ENCODE data around the gene RAB3GAP1.
"Not testable (repeated sequence)": the region's sequence is repeated elsewhere in the genome, so short reads cannot be mapped to it uniquely, and the experiment has no call there.

The RAB3GAP1 gene

DNA sequence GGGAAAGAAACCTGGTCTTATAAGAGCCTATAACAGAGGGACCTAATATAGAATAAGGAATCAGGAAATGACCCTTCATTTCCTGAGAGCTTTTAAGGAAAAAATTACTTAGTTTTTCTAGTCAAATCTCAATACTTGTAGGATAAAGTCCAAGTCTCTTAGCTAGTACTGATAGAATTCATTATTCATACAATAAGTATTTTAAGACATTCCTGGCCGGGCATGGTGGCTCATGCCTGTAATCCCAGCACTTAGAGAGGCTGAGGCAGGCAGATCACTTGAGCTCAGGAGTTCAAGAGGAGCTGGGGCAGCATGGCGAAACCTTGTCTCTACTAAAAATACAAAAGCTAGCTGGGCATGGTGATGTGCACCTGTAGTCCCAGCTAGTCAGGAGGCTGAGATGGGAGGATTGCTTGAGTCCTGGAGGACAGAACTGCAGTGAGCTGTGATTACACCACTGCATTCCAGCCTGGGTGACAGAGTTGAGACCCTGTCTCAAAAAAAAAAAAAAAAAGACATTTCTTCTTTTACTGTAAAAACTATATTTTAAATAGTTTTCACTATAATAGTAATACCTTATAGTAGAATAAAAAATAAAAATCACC lies 3.2 kb downstream of the RAB3GAP1 start:
- DNase-seq (ENCODE audit: low read depth in 2 of 2): no peak

- no peak for DNase-seq (ENCODE audit: low read depth in 2 of 2)
These were observed 4.7 kb downstream of the RAB3GAP1 start for GRCh38 chr2:135056790-135057189.

GRCh38 chr2:135059577-135059976 lies 7.5 kb downstream of the RAB3GAP1 start:
- DNase-seq (ENCODE audit: low read depth in 2 of 2): no peak

DNA sequence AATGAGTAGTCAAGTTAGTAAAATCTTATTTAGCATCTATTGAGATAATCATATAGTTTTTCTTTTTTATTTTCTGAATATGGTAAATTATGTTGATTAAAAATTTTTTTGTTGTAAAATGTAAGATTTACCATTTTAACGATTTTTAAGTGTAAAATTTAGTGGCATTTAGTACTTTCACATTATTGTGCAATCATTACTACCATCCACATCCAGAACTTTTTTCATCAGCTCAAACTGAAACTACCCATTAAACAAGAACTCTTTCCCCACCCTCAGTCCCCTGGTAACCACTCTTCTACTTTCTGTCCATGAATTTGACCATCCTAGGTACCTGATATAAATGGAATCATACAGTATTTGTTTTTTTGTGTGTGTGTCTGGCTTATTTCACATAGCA lies 11.1 kb downstream of the RAB3GAP1 start:
- DNase-seq (ENCODE audit: low read depth in 2 of 2): no peak

DNA sequence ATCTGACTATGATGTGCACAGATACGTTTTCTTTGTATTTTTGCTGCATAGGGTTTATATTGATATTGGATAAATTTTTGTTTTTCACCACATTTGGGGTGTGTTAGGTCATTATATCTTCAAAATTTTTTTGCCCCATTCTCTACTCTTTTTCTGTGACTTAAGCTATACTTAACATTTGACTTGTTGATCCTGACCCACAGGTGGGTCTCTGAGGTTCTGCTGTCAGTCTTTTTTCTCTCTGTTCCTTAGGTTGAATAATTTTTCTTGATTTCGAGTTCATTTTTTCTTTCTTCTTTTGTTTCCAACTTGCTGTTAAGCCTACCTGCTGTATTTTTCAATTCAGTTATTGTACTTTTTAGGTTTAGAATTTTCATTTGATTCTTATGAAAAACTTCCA lies 12.1 kb downstream of the RAB3GAP1 start:
- DNase-seq (ENCODE audit: low read depth in 2 of 2): no peak

GRCh38 chr2:135066710-135067109 lies 14.6 kb downstream of the RAB3GAP1 start:
- DNase-seq (ENCODE audit: low read depth in 2 of 2): no peak

DNA sequence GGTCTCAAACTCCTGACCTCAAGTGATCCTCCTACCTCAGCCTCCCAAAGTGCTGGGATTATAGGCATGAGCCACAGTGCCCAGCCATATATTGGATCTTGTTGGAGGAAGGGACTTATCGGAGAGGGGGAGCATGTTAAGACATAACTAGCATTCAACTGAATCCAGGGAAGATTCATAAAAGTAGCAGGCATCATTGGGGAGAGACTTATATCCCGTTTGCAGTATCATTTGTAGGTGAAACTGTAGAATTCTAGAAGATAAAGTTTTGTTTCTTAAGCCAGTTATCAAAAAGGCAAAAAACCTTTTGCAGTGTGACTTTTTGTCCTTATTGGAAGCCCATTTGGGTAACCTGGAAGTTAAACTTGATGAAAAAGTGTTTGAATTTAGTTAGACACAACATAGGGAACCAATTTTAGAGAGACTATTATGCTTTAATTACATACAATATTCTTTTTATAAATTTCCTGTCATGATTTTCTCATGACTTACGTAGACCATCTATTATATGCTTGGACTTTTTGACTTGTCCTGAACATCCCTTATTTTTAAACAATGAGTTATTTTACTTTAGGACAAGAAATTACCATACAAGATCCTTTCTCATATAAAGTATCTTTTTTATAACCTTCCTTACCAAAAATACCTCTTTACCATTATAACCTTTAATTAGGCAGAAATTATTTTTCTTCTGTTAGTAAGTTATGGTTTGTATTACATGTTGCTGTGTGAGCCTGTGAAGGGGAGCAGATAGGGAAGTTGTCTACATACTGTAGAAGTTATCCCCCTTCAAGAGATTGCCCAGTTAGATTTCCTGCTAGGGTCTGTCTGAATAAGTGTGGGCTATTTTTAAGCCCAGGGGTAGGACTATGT lies 20.3 kb downstream of the RAB3GAP1 start:
- DNase-seq (ENCODE audit: low read depth in 2 of 2): no peak

- DNase-seq (ENCODE audit: low read depth in 2 of 2): no peak
These were observed 22.1 kb downstream of the RAB3GAP1 start for GRCh38 chr2:135074216-135074615.

DNA sequence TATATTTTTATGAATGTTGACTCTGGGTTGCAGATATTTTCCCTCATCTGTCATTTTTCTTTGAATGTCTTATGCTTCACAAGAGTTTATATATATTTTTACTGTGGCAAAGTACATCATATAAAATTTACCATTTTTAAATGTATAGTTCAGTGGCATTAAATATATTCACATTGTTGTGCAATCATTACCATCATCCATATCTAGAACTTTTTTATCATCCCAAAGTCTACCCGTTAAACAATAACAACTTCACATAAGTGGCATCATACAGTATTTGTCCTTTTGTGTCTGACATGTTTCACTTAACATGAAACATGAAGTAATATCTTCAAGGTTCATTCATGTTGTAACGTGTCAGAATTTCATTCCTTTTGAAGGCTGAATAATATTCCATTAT lies 24.5 kb downstream of the RAB3GAP1 start:
- no peak for DNase-seq (ENCODE audit: low read depth in 2 of 2)

- DNase-seq (ENCODE audit: low read depth in 2 of 2): no peak
These were observed 26.3 kb downstream of the RAB3GAP1 start for GRCh38 chr2:135078417-135078816.

- DNase-seq (ENCODE audit: low read depth in 2 of 2): no peak
These were observed 34.1 kb downstream of the RAB3GAP1 start for GRCh38 chr2:135086222-135086621.

GRCh38 chr2:135089597-135089996 lies 37.5 kb downstream of the RAB3GAP1 start:
- DNase-seq (ENCODE audit: low read depth in 2 of 2): not testable (repeated sequence)

- DNase-seq (ENCODE audit: low read depth in 2 of 2): no peak
These were observed 39.6 kb downstream of the RAB3GAP1 start for GRCh38 chr2:135091681-135092080.

GRCh38 chr2:135093193-135093592 lies 41.1 kb downstream of the RAB3GAP1 start:
- no peak for DNase-seq (ENCODE audit: low read depth in 2 of 2)

DNA sequence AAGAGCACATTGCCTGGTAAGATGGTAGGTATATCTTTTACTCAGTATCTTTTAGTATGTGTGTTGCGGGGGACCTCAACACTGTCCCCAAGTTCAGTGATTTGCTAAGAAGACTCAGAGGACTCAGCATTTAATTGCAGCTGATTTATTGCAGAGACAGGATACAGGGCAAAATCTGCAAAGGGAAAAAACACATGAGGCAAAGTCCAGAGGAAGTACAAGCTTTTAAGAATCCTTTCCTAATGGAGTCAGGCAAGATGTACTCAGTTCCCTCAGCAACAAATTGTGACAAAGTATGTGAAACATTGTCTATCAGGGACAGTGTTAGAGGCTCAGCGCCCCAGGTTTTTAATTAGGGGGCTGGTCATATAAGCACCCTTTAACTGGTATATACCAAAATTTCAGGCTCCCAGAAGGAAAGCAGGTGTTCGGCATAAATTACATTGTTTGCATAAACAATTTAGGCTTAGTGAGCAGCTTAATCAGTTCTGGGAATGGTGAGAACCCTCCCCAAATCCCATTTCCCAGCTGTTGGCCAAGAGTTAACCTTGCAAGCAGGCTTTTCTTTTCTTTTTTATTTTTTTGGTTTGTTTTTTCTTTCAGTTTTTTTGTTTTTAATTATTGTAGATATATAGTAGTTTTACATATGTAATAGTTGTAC lies 41.7 kb downstream of the RAB3GAP1 start:
- no peak for DNase-seq (ENCODE audit: low read depth in 2 of 2)

DNA sequence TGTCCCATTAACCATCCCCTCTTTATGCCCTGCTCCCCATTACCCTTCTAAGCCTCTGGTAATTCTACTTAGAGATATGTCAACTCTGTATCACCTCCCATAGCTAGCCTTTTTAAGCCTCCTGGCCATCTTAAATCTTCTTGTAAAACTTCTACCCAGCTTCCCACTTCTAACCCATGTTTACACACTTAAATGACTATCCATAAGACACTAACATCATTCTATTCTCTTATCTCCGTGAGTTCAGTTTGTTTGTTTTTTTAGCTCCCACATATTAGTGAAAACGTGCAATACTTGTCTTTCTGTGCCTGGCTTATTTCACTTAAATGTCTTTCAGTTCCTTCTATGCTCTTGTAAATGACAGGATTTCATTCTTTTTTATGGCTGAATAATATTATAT lies 42.4 kb downstream of the RAB3GAP1 start:
- no peak for DNase-seq (ENCODE audit: low read depth in 2 of 2)

DNA sequence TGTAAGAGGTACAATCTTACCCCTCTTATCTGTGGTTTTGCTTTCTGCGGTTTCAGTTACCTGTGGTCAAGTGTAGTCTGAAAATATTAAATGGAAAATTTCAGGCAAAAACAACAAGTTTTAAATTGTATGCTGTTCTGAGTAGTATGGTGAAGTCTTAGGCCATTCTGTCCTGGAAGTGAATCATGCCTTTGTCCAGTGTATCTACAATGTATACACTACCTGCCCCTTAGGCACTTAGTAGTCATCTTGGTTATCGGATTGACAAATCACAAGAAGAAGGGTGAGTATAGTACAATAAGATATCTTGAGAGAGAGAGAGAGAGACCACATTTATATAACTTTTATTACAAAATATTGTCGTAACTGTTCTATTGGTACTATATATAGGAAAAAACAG lies 43.5 kb downstream of the RAB3GAP1 start:
- no peak for DNase-seq (ENCODE audit: low read depth in 2 of 2)

DNA sequence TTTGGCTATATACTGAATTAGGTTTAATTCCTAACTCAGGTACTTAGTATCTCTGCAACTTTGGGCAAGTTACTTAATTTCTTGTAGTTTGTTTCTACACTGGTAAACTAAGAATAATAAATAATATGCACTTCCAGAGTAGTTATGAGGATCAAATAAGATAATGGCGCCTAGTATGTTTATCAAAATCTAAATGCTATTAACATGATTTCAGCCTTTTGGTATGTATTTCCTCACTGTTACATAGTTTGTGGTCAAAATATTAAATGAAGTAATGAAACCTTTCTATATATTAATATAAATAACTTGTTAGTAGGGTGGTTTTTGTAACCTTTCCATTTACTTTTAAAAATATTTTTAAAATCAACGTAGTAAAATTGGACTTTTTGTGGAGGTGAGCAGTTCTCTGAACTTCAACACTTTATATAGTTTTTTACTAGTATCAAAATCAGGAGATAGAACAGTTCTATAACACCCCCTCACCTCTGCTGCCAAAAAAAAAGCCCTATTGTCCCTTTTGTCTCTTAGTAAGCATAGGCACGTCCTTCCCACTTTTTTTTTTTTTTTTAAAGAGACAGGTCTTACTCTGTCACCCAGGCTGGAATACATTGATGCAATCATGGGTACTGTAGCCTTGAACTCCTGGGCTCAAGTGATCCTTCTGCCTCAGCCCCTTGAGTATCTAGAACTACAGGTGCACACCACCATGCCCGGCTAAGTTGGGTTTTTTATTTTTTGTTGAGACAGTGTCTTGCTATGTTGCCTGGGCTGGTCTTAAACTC lies 44.8 kb downstream of the RAB3GAP1 start:
- no peak for DNase-seq (ENCODE audit: low read depth in 2 of 2)

GRCh38 chr2:135097532-135098231 lies 45.6 kb downstream of the RAB3GAP1 start:
- no peak for DNase-seq (ENCODE audit: low read depth in 2 of 2)

- no peak for DNase-seq (ENCODE audit: low read depth in 2 of 2)
These were observed 47.9 kb downstream of the RAB3GAP1 start for GRCh38 chr2:135099802-135100483.

DNA sequence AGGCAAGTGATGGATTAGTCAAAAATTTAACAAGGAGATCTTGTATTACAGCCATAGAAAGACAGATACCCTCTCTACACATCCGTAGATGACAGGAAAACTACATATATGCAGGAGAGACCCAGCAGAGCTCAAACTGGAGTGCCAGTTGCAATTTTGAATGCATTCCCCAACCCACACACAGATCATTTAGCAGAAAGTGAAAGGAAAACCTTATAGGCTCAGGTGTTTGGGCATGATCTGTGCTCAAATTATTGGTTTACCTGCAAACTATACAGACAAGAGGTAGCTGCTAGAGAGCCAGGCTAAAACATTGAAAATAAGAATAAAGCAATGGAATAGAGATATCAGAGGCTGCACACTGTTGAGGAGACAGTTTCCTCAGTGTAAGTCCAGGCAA lies 51.8 kb downstream of the RAB3GAP1 start:
- no peak for DNase-seq (ENCODE audit: low read depth in 2 of 2)
